Heart left ventricle (tissue), 16 donors: ENCODE results near the gene USP6. TPM values are rescaled to one million over a fixed set of nuclear protein-coding genes. Genes with fewer than 3 reads are reported as not detected.
"Not testable (repeated sequence)": the region's sequence is repeated elsewhere in the genome, so short reads cannot be mapped to it uniquely, and the experiment has no call there.

ENCODE experiments used
- ATAC-seq, 4 donors: fragments of 200-7000 bp; cut with Tn5 transposase; one replicate each; pipeline ENCODE4 v1.9.1; 2020 to 2022; ENCODE audit warnings: moderate library complexity in 4 of 4, mild to moderate bottlenecking in 3 of 4, moderate number of reproducible peaks in 1 of 4
- DNase-seq, 5 donors: peaks; one replicate each; pipeline ENCODE4 v3.0.0-alpha.2; 2020
- H3K27ac ChIP-seq, 12 donors: fragments of 200-600 bp; sonication (generic) in 4 of 12; one replicate each; pipeline versions ENCODE4 v1.5.0 to v1.8.0; 2016 to 2022; ENCODE audit warnings: mild to moderate bottlenecking in 2 of 12
- H3K27me3 ChIP-seq, 9 donors: fragments of 200-600 bp; sonication (generic) in 2 of 9; one replicate each; pipeline versions ENCODE4 v1.5.1 to v1.8.0; 2016 to 2022; ENCODE audit warnings: mild to moderate bottlenecking in 3 of 9
- H3K36me3 ChIP-seq, 9 donors: fragments of 200-600 bp; sonication (generic) in 2 of 9; one replicate each; pipeline versions ENCODE4 v1.5.0 to v1.8.0; 2018 to 2022; ENCODE audit warnings: mild to moderate bottlenecking in 2 of 9
- H3K4me1 ChIP-seq, 12 donors: fragments of 200-600 bp; sonication (generic) in 4 of 12; one replicate each; pipeline versions ENCODE4 v1.5.0 to v1.8.0; 2016 to 2022; ENCODE audit warnings: mild to moderate bottlenecking in 3 of 12
- H3K4me3 ChIP-seq, 12 donors: fragments of 200-600 bp; sonication (generic) in 4 of 12; one replicate each; pipeline versions ENCODE4 v1.5.0 to v1.8.0; 2017 to 2022; ENCODE audit warnings: mild to moderate bottlenecking in 9 of 12, moderate library complexity in 4 of 12
- H3K9me3 ChIP-seq, 12 donors: fragments of 200-600 bp; sonication (generic) in 4 of 12; one replicate each; pipeline versions ENCODE4 v1.5.0 to v1.8.0; 2016 to 2022; ENCODE audit warnings: mild to moderate bottlenecking in 1 of 12
- POLR2A ChIP-seq, 2 donors: fragments of 450-650 bp; IDR thresholded peaks; one replicate each; pipeline ENCODE4 v1.6.1; 2017; ENCODE audit warnings: antibody characterized with exemption in 2 of 2, mild to moderate bottlenecking in 2 of 2, moderate library complexity in 2 of 2
- WGBS, 4 donors: extraction: QIAGEN DNeasy Blood & Tissue Kit in 2 of 4; methylation state at CpG; one replicate each; pipeline versions ENCODE4 v1.1.5 to v1.1.7; 2013 to 2018; 5-methylcytosine and 5-hydroxymethylcytosine counted together
- intact Hi-C, 10 donors: fragments of 100-400 bp; cut with DNase I; formaldehyde crosslinking; loops; one replicate each; pipeline versions ENCODE4 v1.11.1 to v1.14.2; 2022
- polyA plus RNA-seq, 2 donors: library from polyadenylated mRNA; stranded (reverse); fragments of 200-250 nt; gene quantifications; one replicate each; pipeline ENCODE4 v1.2.3, GENCODE V29; 2013
- total RNA-seq, 9 donors: library from RNA; depleted of rRNA in 2 of 9; stranded (reverse); fragments of >200 nt in 2 of 9; fragmentation: NEBNext Ultra II Directional in 3 of 9; extraction: Animal tissue kit (Norgen Biotek cat#: 25700) in 3 of 9; gene quantifications; one replicate each; pipeline versions ENCODE4 v1.1.0 to v1.2.4, GENCODE V29; 2016 to 2023
- TF ChIP-seq, protein P1 (sequence below), 12 donors: fragments of 200-600 bp; sonication (generic) in 4 of 12; IDR thresholded peaks; one replicate each; pipeline versions ENCODE4 v1.5.0 to v1.8.0; 2018 to 2022; ENCODE audit warnings: antibody characterized with exemption in 12 of 12, mild to moderate bottlenecking in 5 of 12
- donor health status: ischemic (EF 13 %, LVEDD 7.1; RV severe dilation, severe dysfunction).
- donor health status: healthy with polysubstance abuse.
- donor health status: DM: no; HTN: yes; CAD: no.
- donor health status: DM: no; HTN: no; CAD: no.
- donor health status: ischemic (EF 25% LVEDD 6.9; RV normal size, moderate dysfunction).
- donor health status: ischemic (EF 25% LVEDD 5.7; RV mildly dilated, moderate dysfunction).
- donor health status: healthy.
- donor health status: DM: yes; HTN: yes; CAD: no.
- donor health status: ischemic (EF 35%, LVEDD 5.7; RV mildly dilated, moderate dysfunction).
- donor health status: nonischemic (EF 11% LVEDD 7.7; RV severe dilation, severe dysfunction).
- donor health status: DM: yes; HTN: yes; CAD: no.
- donor health status: PGD.
- donor health status: ischemic (EF 29% LVEDD 5.4; RV normal size, mild dysfunction).
- donor health status: nonischemic (EF 23%, LVEDD 6.1; RV moderate dilation, normal function).

Gene USP6
- total and polyA plus RNA-seq, 11 donors: 0.01 to 1.6 (median 0.07) TPM; not detected in 2

DNA sequence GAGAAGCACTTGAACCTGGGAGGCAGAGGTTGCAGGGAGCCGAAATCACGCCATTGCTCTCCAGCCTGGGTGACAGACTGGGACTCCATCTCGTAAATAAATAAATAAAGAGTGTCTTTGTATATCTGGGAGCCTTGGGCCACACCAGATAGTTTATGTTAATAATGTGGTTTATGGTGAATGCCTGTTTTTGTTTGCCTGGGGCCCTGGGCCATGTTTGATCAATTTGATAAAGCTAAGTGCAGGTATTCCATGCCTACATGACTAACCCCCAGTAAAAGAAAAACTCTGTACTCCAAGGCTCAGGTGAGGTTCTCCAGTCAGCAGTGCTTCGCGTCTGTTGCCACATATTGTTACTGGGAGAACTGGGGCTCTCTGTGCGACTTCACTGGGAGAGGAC lies 103.7 kb downstream of the USP6 start:
- Histone ChIP-seq H3K9me3 (no peaks in the 10 kb centered on the region), H3K4me3 (no peak overlapping the region), H3K27ac (no peak overlapping the region), H3K36me3 (peaks cover 0 to 49% (median 36%) of the 10 kb centered on the region in 9 donors), H3K27me3 (no peaks in the 10 kb centered on the region), H3K4me1 (peaks cover 0 to 15% (median 0%) of the 10 kb centered on the region in 12 donors)
- no peak for DNase-seq
- intact Hi-C loops: no loop called here
- WGBS, 4 donors: 95 to 97% (median 96%) methylated on average over 6 of the region's 6 CpGs
- TF ChIP-seq POLR2A (IDR thresholded peaks at IDR 0.05): no peak
- TF ChIP-seq, protein P1, sequence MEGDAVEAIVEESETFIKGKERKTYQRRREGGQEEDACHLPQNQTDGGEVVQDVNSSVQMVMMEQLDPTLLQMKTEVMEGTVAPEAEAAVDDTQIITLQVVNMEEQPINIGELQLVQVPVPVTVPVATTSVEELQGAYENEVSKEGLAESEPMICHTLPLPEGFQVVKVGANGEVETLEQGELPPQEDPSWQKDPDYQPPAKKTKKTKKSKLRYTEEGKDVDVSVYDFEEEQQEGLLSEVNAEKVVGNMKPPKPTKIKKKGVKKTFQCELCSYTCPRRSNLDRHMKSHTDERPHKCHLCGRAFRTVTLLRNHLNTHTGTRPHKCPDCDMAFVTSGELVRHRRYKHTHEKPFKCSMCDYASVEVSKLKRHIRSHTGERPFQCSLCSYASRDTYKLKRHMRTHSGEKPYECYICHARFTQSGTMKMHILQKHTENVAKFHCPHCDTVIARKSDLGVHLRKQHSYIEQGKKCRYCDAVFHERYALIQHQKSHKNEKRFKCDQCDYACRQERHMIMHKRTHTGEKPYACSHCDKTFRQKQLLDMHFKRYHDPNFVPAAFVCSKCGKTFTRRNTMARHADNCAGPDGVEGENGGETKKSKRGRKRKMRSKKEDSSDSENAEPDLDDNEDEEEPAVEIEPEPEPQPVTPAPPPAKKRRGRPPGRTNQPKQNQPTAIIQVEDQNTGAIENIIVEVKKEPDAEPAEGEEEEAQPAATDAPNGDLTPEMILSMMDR (IDR thresholded peaks at IDR 0.05): no peak
- no peak for ATAC-seq

DNA sequence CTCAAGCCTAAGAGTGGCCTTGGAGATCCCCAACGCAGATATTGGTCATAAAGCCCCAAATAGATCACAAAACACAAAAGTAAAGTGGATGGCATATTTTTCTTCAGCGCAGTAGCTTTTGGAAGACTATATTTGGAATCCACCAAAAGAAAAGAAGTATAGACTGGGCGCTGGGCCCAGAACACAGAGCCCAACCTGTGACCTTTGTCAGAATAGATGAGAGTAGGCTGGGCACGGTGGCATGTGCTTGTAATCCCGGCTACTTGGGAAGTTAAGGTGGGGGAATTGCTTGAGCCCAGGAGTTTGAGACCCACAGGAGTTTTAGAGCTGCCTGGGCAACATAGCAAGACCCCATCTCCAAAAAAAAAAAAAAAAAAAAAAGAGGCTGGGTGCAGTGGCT lies 104.2 kb downstream of the USP6 start:
- ATAC-seq: peak; percentile 58 to 80 (median 62)

DNA sequence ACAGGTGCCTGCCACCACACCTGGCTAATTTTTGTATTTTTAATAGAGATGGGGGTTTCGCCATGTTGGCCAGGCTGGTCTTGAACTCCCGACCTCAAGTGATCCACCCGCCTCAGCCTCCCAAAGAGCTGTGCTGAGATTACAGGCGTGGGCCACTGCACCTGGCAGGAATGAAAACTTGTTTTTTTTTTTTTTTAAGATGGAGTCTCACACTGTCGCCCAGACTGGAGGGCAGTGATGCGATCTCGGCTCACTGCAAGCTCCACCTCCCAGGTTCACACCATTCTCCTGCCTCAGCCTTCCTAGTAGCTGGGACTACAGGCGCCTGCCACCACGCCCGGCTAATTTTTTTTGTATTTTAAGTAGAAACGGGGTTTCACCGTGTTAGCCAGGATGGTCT lies 106.1 kb downstream of the USP6 start:
- intact Hi-C loops: not testable (repeated sequence)

More for the DNA sequence above, 104.2 kb downstream of the USP6 start:
- Histone ChIP-seq H3K4me3 (no peak overlapping the region), H3K27me3 (no peaks in the 10 kb centered on the region), H3K27ac (no peak overlapping the region), H3K36me3 (peaks cover 0 to 46% (median 33%) of the 10 kb centered on the region in 9 donors), H3K9me3 (no peaks in the 10 kb centered on the region), H3K4me1 (peaks cover 0 to 15% (median 0%) of the 10 kb centered on the region in 12 donors)
- intact Hi-C loops: no loop called here
- WGBS, 4 donors: 64 to 73% (median 68%) methylated on average over 5 of the region's 5 CpGs
- TF ChIP-seq, protein P1 (IDR thresholded peaks at IDR 0.05): no peak
- peak in 1 of 5 donors; percentile 41 for DNase-seq

More for the DNA sequence above, 106.1 kb downstream of the USP6 start:
- H3K27me3 ChIP-seq, ATAC-seq, H3K4me3 ChIP-seq, H3K9me3 ChIP-seq: not testable (repeated sequence)
- 91 to 93% (median 92%) methylated on average over 12 of the region's 12 CpGs for WGBS, 4 donors
- Histone ChIP-seq H3K4me1 (peaks cover 0 to 33% (median 0%) of the 10 kb centered on the region in 12 donors), H3K36me3 (peaks cover 0 to 32% (median 18%) of the 10 kb centered on the region in 9 donors), H3K27ac (peak overlapping the region in 1 of 12 donors; percentile 61)
- peak in 1 of 5 donors; percentile 14 for DNase-seq

Other genes with a start within 250 kb of the USP6 start
- 1 to 10 TPM in 1 of 9 donors, under 1 TPM in 8; 0.07 to 1.3 (median 0.43) TPM for gene C17orf107, start 216.5 kb upstream of the USP6 start, total RNA-seq
- gene C17orf107, start 216.5 kb upstream of the USP6 start, polyA plus RNA-seq: under 1 TPM; 0.46 to 0.69 TPM
- gene CHRNE, start 212.9 kb upstream of the USP6 start, total RNA-seq: 1 to 10 TPM in 2 of 9 donors, under 1 TPM in 7; 0.23 to 1.4 (median 0.48) TPM
- under 1 TPM; 0.27 to 0.71 TPM for gene CHRNE, start 212.9 kb upstream of the USP6 start, polyA plus RNA-seq
- under 1 TPM in 3 of 9 donors, not detected in 6; 0.20 to 0.35 (median 0.25) TPM for gene GP1BA, start 183.8 kb upstream of the USP6 start, total RNA-seq
- gene GP1BA, start 183.8 kb upstream of the USP6 start, polyA plus RNA-seq: under 1 TPM; 0.06 to 0.19 TPM
- gene SLC25A11, start 176.0 kb upstream of the USP6 start, total RNA-seq: 100 to 1,000 TPM; 146 to 282 (median 204) TPM
- 100 to 1,000 TPM; 136 to 168 TPM for gene SLC25A11, start 176.0 kb upstream of the USP6 start, polyA plus RNA-seq
- 100 to 1,000 TPM in 1 of 9 donors, 10 to 100 TPM in 8; 50.7 to 111 (median 79.6) TPM for gene RNF167, start 175.8 kb upstream of the USP6 start, total RNA-seq
- gene RNF167, start 175.8 kb upstream of the USP6 start, polyA plus RNA-seq: 100 to 1,000 TPM; 134 to 152 TPM
- gene PFN1, start 167.5 kb upstream of the USP6 start, total RNA-seq: 100 to 1,000 TPM; 145 to 608 (median 234) TPM
- 100 to 1,000 TPM; 177 to 982 TPM for gene PFN1, start 167.5 kb upstream of the USP6 start, polyA plus RNA-seq
- 1,000 to 10,000 TPM in 2 of 9 donors, 100 to 1,000 TPM in 7; 383 to 1,354 (median 668) TPM for gene ENO3, start 164.9 kb upstream of the USP6 start, total RNA-seq
- 1,000 to 10,000 TPM in 1 of 2 donors, 100 to 1,000 TPM in 1; 253 to 1,459 TPM for gene ENO3, start 164.9 kb upstream of the USP6 start, polyA plus RNA-seq
- gene SPAG7, start 148.2 kb upstream of the USP6 start, total RNA-seq: 100 to 1,000 TPM in 6 of 9 donors, 10 to 100 TPM in 3; 88.7 to 149 (median 125) TPM
- 100 to 1,000 TPM; 118 to 192 TPM for gene SPAG7, start 148.2 kb upstream of the USP6 start, polyA plus RNA-seq
- 100 to 1,000 TPM in 1 of 9 donors, 10 to 100 TPM in 8; 25.2 to 108 (median 32.4) TPM for gene CAMTA2, start 128.4 kb upstream of the USP6 start, total RNA-seq
- 10 to 100 TPM; 41.7 to 59.4 TPM for gene CAMTA2, start 128.4 kb upstream of the USP6 start, polyA plus RNA-seq
- gene INCA1, start 118.5 kb upstream of the USP6 start, total RNA-seq: 1 to 10 TPM in 8 of 9 donors, under 1 TPM in 1; 0.75 to 4.0 (median 2.7) TPM
- 1 to 10 TPM in 1 of 2 donors, under 1 TPM in 1; 0.64 to 5.1 TPM for gene INCA1, start 118.5 kb upstream of the USP6 start, polyA plus RNA-seq
- 100 to 1,000 TPM; 335 to 868 (median 539) TPM for gene KIF1C, start 118.1 kb upstream of the USP6 start, total RNA-seq
- gene KIF1C, start 118.1 kb upstream of the USP6 start, polyA plus RNA-seq: 100 to 1,000 TPM; 210 to 384 TPM
- gene SLC52A1, start 80.6 kb upstream of the USP6 start, total RNA-seq: under 1 TPM in 1 of 9 donors, not detected in 8; 0.12 TPM
- gene SLC52A1, start 80.6 kb upstream of the USP6 start, polyA plus RNA-seq: not detected
- 10 to 100 TPM in 5 of 9 donors, 1 to 10 TPM in 4; 4.6 to 14.5 (median 11.1) TPM for gene ZFP3, start 37.6 kb upstream of the USP6 start, total RNA-seq
- 1 to 10 TPM; 4.0 to 4.9 TPM for gene ZFP3, start 37.6 kb upstream of the USP6 start, polyA plus RNA-seq
- 1 to 10 TPM; 2.2 to 6.5 (median 4.4) TPM for gene ZNF232, start 4.2 kb upstream of the USP6 start, total RNA-seq
- 1 to 10 TPM; 3.0 to 5.8 TPM for gene ZNF232, start 4.2 kb upstream of the USP6 start, polyA plus RNA-seq
- 1 to 10 TPM; 3.5 to 9.3 (median 7.2) TPM for gene ZNF594, start 75.8 kb downstream of the USP6 start, total RNA-seq
- 1 to 10 TPM; 3.2 to 3.3 TPM for gene ZNF594, start 75.8 kb downstream of the USP6 start, polyA plus RNA-seq
- gene SCIMP, start 118.8 kb downstream of the USP6 start, total RNA-seq: 10 to 100 TPM in 1 of 9 donors, 1 to 10 TPM in 2, under 1 TPM in 6; 0.25 to 17.2 (median 0.72) TPM
- gene SCIMP, start 118.8 kb downstream of the USP6 start, polyA plus RNA-seq: under 1 TPM; 0.11 to 0.98 TPM
- gene RABEP1, start 166.3 kb downstream of the USP6 start, total RNA-seq: 10 to 100 TPM; 42.6 to 70.4 (median 54.1) TPM
- gene RABEP1, start 166.3 kb downstream of the USP6 start, polyA plus RNA-seq: 10 to 100 TPM; 23.5 to 34.8 TPM